ENCODE results near the gene UROD. TPM values are rescaled to one million over a fixed set of nuclear protein-coding genes. Genes with fewer than 3 reads are reported as not detected.
"Not testable (repeated sequence)": the region's sequence is repeated elsewhere in the genome, so short reads cannot be mapped to it uniquely, and the experiment has no call there.

UROD gene
- total RNA-seq, 1 donor from 2014 or later = 80.8 TPM

- no peak for DNase-seq (ENCODE audit: low read depth)
Observed at GRCh38 chr1:45038661-45039364, 26.8 kb downstream of the UROD start.

- no peak for DNase-seq (ENCODE audit: low read depth)
Observed at GRCh38 chr1:45040297-45040696, 28.2 kb downstream of the UROD start.

- DNase-seq (ENCODE audit: low read depth) = no peak
Observed at GRCh38 chr1:45043094-45043493, 31.0 kb downstream of the UROD start.

DNA sequence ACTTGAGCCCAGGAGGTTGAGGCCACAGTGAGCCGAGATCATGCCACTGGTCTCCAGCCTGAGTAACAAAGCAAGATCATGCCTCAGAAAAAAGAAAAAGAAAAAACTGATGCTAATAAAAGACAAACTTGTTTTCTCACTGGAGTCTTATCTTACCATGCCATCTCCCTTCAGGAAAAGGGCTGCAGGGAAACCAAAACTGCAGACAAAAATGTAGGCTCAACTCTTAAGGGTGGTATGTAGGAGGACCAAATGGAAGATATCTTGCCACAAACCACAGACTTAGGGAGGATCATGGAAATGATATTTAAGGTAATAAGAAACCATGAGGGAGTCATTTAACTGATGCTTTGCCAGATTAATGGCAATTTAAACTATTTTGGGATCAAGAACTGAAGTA, 32.9 kb downstream of the UROD start:
- peak; percentile 50 for DNase-seq (ENCODE audit: low read depth)

DNA sequence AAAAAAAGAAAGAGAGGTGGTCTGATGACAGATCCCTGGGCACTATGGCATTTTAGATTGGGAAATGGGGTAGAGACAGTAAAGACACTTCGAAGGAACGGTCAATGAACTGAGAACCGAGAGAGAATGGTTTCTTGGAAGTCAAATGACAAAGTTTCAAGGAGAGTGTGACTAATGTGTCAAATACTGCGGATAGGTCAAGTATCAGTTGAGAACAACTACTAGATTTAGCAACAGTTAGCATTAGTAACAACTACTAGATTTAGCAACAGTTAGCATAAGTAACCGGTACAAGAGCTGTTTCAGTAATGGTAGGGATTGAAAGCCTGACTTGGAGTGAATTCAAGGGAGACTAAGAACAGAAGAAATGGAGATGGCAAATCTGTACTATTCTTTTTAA, 35.0 kb downstream of the UROD start:
- peak; percentile 33 for DNase-seq (ENCODE audit: low read depth)

DNA sequence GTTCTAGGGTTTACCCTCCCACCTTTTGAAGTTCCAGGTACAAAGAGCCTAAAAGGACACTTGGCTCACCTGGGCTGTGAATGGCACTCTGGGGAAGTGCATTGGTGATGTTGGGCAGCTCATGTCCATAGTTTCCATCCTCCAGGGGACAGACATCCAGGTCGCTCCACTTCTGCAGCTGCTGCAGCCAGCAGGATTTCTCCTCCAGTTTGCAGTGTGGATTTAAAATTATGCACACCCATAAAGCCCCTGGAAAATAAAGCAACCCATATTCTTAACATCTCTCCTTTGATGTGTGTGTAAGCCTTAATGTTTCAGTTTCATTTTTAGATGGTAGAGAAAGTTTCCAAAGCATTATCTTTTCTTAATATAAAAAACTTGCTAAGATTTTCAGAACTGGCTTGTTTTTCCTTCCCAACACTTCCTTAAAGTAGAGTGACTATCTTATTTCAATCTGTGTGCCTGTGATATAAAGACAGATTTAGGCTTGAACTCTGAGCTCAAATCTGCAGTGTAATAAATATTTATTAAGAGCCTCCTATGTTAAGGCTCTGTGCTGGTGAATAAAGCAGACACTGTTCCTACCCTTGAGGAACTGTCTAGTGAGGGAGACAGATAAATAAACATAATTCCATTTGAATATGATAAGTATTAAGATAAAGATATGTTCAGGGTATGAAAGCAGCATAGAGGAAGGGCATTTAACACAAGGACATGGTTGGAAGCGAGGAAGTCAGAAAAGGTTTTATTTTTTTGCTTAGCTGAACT, 39.1 kb downstream of the UROD start:
- DNase-seq (ENCODE audit: low read depth) = no peak

GRCh38 chr1:45057542-45057941, 45.5 kb downstream of the UROD start:
- no peak for DNase-seq (ENCODE audit: low read depth)

GRCh38 chr1:45059829-45060228, 47.8 kb downstream of the UROD start:
- no peak for DNase-seq (ENCODE audit: low read depth)

DNA sequence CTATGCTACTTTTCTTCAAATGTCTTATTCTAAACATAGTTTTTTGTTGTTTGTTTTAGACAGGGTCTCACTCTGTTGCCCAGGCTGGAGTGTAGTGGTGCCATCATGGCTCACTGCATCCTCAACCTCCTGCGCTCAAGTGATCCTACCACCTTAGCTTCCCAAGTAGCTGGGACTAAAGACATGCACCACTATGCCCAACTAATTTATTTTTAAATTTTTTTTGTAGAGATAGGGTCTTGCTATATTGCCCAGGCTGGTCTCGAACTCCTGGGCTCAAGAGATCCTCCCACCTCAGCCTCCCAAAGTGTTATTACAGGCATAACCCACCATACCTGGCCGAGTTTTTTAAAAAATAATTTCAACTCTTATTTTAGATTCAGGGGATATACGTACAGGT, 50.4 kb downstream of the UROD start:
- not testable (repeated sequence) for DNase-seq (ENCODE audit: low read depth)

DNA sequence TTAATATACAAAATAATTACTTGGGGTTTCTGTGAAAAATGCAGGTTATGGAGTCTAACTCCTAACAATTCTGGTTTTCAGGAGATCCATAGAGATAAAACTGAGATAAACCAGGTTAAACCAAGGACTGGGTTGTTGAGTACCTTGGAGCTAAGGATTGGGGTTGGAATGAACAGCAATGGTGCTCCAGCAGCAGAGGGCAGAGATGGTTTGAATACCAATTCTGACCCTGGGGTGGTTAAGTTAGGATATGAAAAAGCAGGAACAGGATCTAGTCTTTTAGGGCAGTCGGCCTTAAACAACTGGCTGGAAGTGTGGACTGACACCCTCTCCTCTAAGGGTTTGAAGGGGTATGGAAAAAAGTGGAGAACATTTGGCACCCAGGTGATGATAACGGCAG, 53.0 kb downstream of the UROD start:
- DNase-seq (ENCODE audit: low read depth) = no peak

Other genes starting within 250 kb of the UROD start
- gene RPS8, start 236.7 kb upstream of the UROD start, total RNA-seq = 1,824 and 2,185 TPM in 2 replicates
- 0.59 TPM in 1 of 2 replicates, not detected in the other for gene BEST4, start 224.1 kb upstream of the UROD start, total RNA-seq
- gene PLK3, start 211.9 kb upstream of the UROD start, total RNA-seq = 40.0 and 72.5 TPM in 2 replicates
- not detected in 2 replicates for gene DYNLT4, start 204.9 kb upstream of the UROD start, total RNA-seq
- 5.4 and 20.8 TPM in 2 replicates for gene BTBD19, start 203.7 kb upstream of the UROD start, total RNA-seq
- 0.05 and 0.51 TPM in 2 replicates for gene PTCH2, start 169.0 kb upstream of the UROD start, total RNA-seq
- 50.4 and 65.9 TPM in 2 replicates for gene EIF2B3, start 25.7 kb upstream of the UROD start, total RNA-seq
- gene HECTD3, start 930 bp upstream of the UROD start, total RNA-seq = 49.3 and 49.4 TPM in 2 replicates
- gene ZSWIM5, start 194.4 kb downstream of the UROD start, total RNA-seq = 0.05 TPM in 1 of 2 replicates, not detected in the other

Measured in myocyte (in vitro differentiated cells).